ENCODE data around the gene HDAC1.
"Not testable (repeated sequence)": the region's sequence is repeated elsewhere in the genome, so short reads cannot be mapped to it uniquely, and the experiment has no call there.

HDAC1 gene

DNA sequence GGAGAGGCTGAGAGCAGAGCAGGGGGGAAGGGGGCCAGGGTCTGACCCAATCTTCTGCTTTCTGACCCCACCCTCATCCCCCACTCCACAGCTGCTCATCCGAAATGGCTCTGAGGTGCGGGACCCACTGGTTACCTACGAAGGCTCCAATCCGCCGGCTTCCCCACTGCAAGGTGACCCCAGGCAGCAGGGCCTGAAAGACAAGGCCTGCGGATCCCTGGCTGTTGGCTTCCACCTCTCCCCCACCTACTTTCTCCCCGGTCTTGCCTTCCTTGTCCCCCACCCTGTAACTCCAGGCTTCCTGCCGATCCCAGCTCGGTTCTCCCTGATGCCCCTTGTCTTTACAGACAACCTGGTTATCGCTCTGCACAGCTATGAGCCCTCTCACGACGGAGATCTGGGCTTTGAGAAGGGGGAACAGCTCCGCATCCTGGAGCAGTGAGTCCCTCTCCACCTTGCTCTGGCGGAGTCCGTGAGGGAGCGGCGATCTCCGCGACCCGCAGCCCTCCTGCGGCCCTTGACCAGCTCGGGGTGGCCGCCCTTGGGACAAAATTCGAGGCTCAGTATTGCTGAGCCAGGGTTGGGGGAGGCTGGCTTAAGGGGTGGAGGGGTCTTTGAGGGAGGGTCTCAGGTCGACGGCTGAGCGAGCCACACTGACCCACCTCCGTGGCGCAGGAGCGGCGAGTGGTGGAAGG, 17.1 kb upstream of the HDAC1 start:
- ChIA-PET POLR2A (interaction anchor here (0.7 kb wide), 1 partner anchor 27 kb away, joined by 3 read pairs; no protein-coding TSS in a partner anchor), CTCF (interaction anchor here (0.5 to 2.7 kb wide), 5 partner anchors 13 to 60 kb away, joined by 3 to 10 read pairs (median 3); partner anchors contain the start of gene FAM167B)
- Histone ChIP-seq H3K27me3 (replicated peaks in 2 of 5; ENCODE audit: control insufficient read depth in 4 of 5, insufficient read depth in 5 of 5, low read length in 4 of 5) (peaks cover 0 to 8% (median 0%) of the 10 kb centered on the region in 5 experiments), H3K4me1 (ENCODE audit: control extremely low read depth in 1 of 4, control insufficient read depth in 4 of 4, insufficient read depth in 4 of 4, low read length in 3 of 4) (peaks cover 4 to 28% (median 14%) of the 10 kb centered on the region in 4 experiments), H3K9me3 (ENCODE audit: control extremely low read depth in 1 of 5, control insufficient read depth in 4 of 5, insufficient read depth in 2 of 5, low read depth in 1 of 5, low read length in 4 of 5) (no peaks in the 10 kb centered on the region), H3K27ac (ENCODE audit: insufficient read depth in 1 of 2, low read depth in 1 of 2, low read length in 2 of 2, poor library complexity in 1 of 2, severe bottlenecking in 2 of 2) (no peak overlapping the region), H3K36me3 (ENCODE audit: control insufficient read depth in 4 of 4, insufficient read depth in 4 of 4, low read length in 3 of 4) (no peaks in the 10 kb centered on the region), H3K4me3 (ENCODE audit: control insufficient read depth in 1 of 7, extremely low read depth in 1 of 7, insufficient read depth in 4 of 7, low read depth in 2 of 7, low read length in 6 of 7) (no peak overlapping the region)
- 93% methylated on average over 24 of the region's 31 CpGs for WGBS (ENCODE audit: insufficient coverage)
- no peak for DNase-seq

DNA sequence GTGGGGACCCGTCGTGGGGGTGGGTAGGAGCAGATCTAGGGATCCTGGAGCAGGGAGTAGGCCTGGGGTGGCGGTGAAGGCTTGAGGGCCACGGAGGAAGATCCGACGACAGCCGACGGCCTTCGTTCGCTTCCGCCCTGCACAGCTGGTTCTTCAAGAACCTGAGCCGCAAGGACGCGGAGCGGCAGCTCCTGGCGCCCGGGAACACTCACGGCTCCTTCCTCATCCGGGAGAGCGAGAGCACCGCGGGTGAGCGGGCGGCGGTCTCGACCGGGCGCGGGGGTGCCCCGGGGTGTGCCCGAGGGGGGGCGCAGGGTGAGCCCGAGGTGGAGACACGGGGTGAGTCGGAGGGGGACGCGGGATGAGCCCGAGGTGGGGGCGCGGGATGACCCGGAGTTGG, 16.5 kb upstream of the HDAC1 start:
- Histone ChIP-seq H3K4me3 (ENCODE audit: control insufficient read depth in 1 of 7, extremely low read depth in 1 of 7, insufficient read depth in 4 of 7, low read depth in 2 of 7, low read length in 6 of 7) (peak overlapping the region in 3 of 7 experiments; percentile 28 to 57 (median 36)), H3K9me3 (ENCODE audit: control extremely low read depth in 1 of 5, control insufficient read depth in 4 of 5, insufficient read depth in 2 of 5, low read depth in 1 of 5, low read length in 4 of 5) (no peaks in the 10 kb centered on the region), H3K36me3 (ENCODE audit: control insufficient read depth in 4 of 4, insufficient read depth in 4 of 4, low read length in 3 of 4) (no peaks in the 10 kb centered on the region), H3K27ac (ENCODE audit: insufficient read depth in 1 of 2, low read depth in 1 of 2, low read length in 2 of 2, poor library complexity in 1 of 2, severe bottlenecking in 2 of 2) (no peak overlapping the region), H3K27me3 (replicated peaks in 2 of 5; ENCODE audit: control insufficient read depth in 4 of 5, insufficient read depth in 5 of 5, low read length in 4 of 5) (peaks cover 0 to 8% (median 0%) of the 10 kb centered on the region in 5 experiments), H3K4me1 (ENCODE audit: control extremely low read depth in 1 of 4, control insufficient read depth in 4 of 4, insufficient read depth in 4 of 4, low read length in 3 of 4) (peaks cover 4 to 28% (median 14%) of the 10 kb centered on the region in 4 experiments)
- DNase-seq: peak; percentile 49 to 68 (median 57)
- CTCF ChIA-PET: interaction anchor here (1.4 to 2.7 kb wide), 2 partner anchors 27 to 60 kb away, joined by 4 to 10 read pairs; no protein-coding TSS in a partner anchor
- POLR2A ChIA-PET: interaction anchor here (0.7 kb wide), 1 partner anchor 27 kb away, joined by 3 read pairs; no protein-coding TSS in a partner anchor
- WGBS (ENCODE audit: insufficient coverage): 12% methylated on average over 28 of the region's 41 CpGs

DNA sequence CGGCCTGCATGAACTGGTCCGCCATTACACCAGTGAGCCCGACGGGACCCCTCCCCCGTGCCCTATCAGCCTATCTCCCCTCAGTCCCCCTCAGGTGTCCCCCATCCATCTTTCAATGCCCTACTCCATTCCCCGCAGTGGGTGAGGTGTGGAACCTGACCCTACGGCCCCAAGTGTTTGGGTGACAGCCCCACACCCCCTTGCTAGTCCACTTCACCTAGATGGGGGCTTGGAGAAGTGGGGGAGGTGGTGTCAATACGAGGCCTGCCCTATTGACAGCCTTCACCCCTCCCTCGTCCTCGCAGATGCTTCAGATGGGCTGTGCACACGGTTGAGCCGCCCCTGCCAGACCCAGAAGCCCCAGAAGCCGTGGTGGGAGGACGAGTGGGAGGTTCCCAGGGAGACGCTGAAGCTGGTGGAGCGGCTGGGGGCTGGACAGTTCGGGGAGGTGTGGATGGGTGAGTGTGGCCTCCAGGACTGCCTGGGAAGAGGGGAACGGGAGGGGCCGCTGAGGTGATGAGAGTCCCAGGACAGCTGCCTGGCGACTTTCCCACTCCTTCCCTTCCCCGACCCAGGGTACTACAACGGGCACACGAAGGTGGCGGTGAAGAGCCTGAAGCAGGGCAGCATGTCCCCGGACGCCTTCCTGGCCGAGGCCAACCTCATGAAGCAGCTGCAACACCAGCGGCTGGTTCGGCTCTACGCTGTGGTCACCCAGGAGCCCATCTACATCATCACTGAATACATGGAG, 15.7 kb upstream of the HDAC1 start:
- no peak overlapping the region for H3K27ac ChIP-seq (ENCODE audit: insufficient read depth in 1 of 2, low read depth in 1 of 2, low read length in 2 of 2, poor library complexity in 1 of 2, severe bottlenecking in 2 of 2)
- H3K27me3 ChIP-seq (replicated peaks in 2 of 5; ENCODE audit: control insufficient read depth in 4 of 5, insufficient read depth in 5 of 5, low read length in 4 of 5): peaks cover 0 to 8% (median 0%) of the 10 kb centered on the region in 5 experiments
- H3K4me3 ChIP-seq (ENCODE audit: control insufficient read depth in 1 of 7, extremely low read depth in 1 of 7, insufficient read depth in 4 of 7, low read depth in 2 of 7, low read length in 6 of 7): no peak overlapping the region
- peaks cover 4 to 28% (median 14%) of the 10 kb centered on the region in 4 experiments for H3K4me1 ChIP-seq (ENCODE audit: control extremely low read depth in 1 of 4, control insufficient read depth in 4 of 4, insufficient read depth in 4 of 4, low read length in 3 of 4)
- CTCF ChIA-PET: interaction anchor here (2.7 kb wide), 1 partner anchor 28 kb away, joined by 10 read pairs; no protein-coding TSS in a partner anchor
- no peaks in the 10 kb centered on the region for H3K36me3 ChIP-seq (ENCODE audit: control insufficient read depth in 4 of 4, insufficient read depth in 4 of 4, low read length in 3 of 4)
- DNase-seq: no peak
- POLR2A ChIA-PET: interaction anchor here (0.7 kb wide), 1 partner anchor 28 kb away, joined by 3 read pairs; no protein-coding TSS in a partner anchor
- H3K9me3 ChIP-seq (ENCODE audit: control extremely low read depth in 1 of 5, control insufficient read depth in 4 of 5, insufficient read depth in 2 of 5, low read depth in 1 of 5, low read length in 4 of 5): no peaks in the 10 kb centered on the region
- 97% methylated on average over 20 of the region's 30 CpGs for WGBS (ENCODE audit: insufficient coverage)

DNA sequence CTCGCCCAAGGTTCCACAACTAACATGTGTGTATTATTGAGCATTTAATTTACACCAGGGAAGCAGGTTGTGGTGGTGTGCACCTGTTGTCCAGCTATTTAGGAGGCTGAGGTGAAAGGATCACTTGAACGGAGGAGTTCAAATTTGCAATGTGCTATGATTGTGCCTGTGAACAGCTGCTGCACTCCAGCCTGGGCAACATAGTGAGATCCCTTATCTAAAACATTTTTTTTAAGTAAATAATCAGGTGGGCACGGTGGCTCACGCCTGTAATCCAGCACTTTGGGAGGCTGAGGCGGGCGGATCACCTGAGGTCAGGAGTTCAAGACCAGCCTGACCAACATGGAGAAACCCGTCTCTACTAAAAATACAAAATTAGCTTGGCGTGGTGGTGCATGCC, 7.1 kb upstream of the HDAC1 start:
- H3K9me3 ChIP-seq (ENCODE audit: control extremely low read depth in 1 of 5, control insufficient read depth in 4 of 5, insufficient read depth in 2 of 5, low read depth in 1 of 5, low read length in 4 of 5); H3K27me3 ChIP-seq (replicated peaks in 2 of 5; ENCODE audit: control insufficient read depth in 4 of 5, insufficient read depth in 5 of 5, low read length in 4 of 5); CTCF ChIA-PET; H3K36me3 ChIP-seq (ENCODE audit: control insufficient read depth in 4 of 4, insufficient read depth in 4 of 4, low read length in 3 of 4); DNase-seq; H3K4me1 ChIP-seq (ENCODE audit: control extremely low read depth in 1 of 4, control insufficient read depth in 4 of 4, insufficient read depth in 4 of 4, low read length in 3 of 4); H3K4me3 ChIP-seq (ENCODE audit: control insufficient read depth in 1 of 7, extremely low read depth in 1 of 7, insufficient read depth in 4 of 7, low read depth in 2 of 7, low read length in 6 of 7); H3K27ac ChIP-seq (ENCODE audit: insufficient read depth in 1 of 2, low read depth in 1 of 2, low read length in 2 of 2, poor library complexity in 1 of 2, severe bottlenecking in 2 of 2); POLR2A ChIA-PET: not testable (repeated sequence)
- WGBS (ENCODE audit: insufficient coverage): 98% methylated on average over 6 of the region's 8 CpGs

DNA sequence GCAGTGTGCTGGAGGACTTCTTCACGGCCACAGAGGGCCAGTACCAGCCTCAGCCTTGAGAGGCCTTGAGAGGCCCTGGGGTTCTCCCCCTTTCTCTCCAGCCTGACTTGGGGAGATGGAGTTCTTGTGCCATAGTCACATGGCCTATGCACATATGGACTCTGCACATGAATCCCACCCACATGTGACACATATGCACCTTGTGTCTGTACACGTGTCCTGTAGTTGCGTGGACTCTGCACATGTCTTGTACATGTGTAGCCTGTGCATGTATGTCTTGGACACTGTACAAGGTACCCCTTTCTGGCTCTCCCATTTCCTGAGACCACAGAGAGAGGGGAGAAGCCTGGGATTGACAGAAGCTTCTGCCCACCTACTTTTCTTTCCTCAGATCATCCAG, 6.2 kb upstream of the HDAC1 start:
- Histone ChIP-seq H3K27ac (ENCODE audit: insufficient read depth in 1 of 2, low read depth in 1 of 2, low read length in 2 of 2, poor library complexity in 1 of 2, severe bottlenecking in 2 of 2) (no peak overlapping the region), H3K4me3 (ENCODE audit: control insufficient read depth in 1 of 7, extremely low read depth in 1 of 7, insufficient read depth in 4 of 7, low read depth in 2 of 7, low read length in 6 of 7) (no peak overlapping the region), H3K27me3 (replicated peaks in 2 of 5; ENCODE audit: control insufficient read depth in 4 of 5, insufficient read depth in 5 of 5, low read length in 4 of 5) (no peaks in the 10 kb centered on the region), H3K4me1 (ENCODE audit: control extremely low read depth in 1 of 4, control insufficient read depth in 4 of 4, insufficient read depth in 4 of 4, low read length in 3 of 4) (no peaks in the 10 kb centered on the region), H3K9me3 (ENCODE audit: control extremely low read depth in 1 of 5, control insufficient read depth in 4 of 5, insufficient read depth in 2 of 5, low read depth in 1 of 5, low read length in 4 of 5) (no peaks in the 10 kb centered on the region), H3K36me3 (ENCODE audit: control insufficient read depth in 4 of 4, insufficient read depth in 4 of 4, low read length in 3 of 4) (no peaks in the 10 kb centered on the region)
- no peak for DNase-seq
- POLR2A ChIA-PET: no interaction called here
- CTCF ChIA-PET: no interaction called here
- 100% methylated on average over 2 of the region's 3 CpGs for WGBS (ENCODE audit: insufficient coverage)

DNA sequence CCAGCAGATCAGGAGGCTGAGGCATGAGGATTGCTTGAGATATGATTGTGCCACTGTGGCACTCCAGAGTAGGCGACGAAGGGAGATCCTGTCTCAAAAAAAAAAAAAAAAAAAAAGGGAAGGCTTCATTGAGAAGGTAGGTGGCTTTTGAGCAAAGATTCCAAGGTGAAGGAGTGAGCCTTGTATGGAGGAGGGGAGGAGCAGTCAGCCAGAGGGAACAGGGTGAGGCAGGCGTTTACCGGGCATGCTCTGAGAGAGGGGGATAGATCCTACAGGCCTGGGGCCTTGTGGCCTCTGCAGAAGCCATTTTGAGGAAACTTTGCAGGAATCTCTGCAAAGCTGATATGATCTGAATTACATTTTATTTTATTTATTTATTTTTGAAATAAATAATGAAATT, 5.1 kb upstream of the HDAC1 start:
- Histone ChIP-seq H3K27ac (ENCODE audit: insufficient read depth in 1 of 2, low read depth in 1 of 2, low read length in 2 of 2, poor library complexity in 1 of 2, severe bottlenecking in 2 of 2) (no peak overlapping the region), H3K4me1 (ENCODE audit: control extremely low read depth in 1 of 4, control insufficient read depth in 4 of 4, insufficient read depth in 4 of 4, low read length in 3 of 4) (peaks cover 0 to 7% (median 5%) of the 10 kb centered on the region in 4 experiments), H3K9me3 (ENCODE audit: control extremely low read depth in 1 of 5, control insufficient read depth in 4 of 5, insufficient read depth in 2 of 5, low read depth in 1 of 5, low read length in 4 of 5) (no peaks in the 10 kb centered on the region), H3K4me3 (ENCODE audit: control insufficient read depth in 1 of 7, extremely low read depth in 1 of 7, insufficient read depth in 4 of 7, low read depth in 2 of 7, low read length in 6 of 7) (no peak overlapping the region), H3K36me3 (ENCODE audit: control insufficient read depth in 4 of 4, insufficient read depth in 4 of 4, low read length in 3 of 4) (no peaks in the 10 kb centered on the region), H3K27me3 (replicated peaks in 2 of 5; ENCODE audit: control insufficient read depth in 4 of 5, insufficient read depth in 5 of 5, low read length in 4 of 5) (no peaks in the 10 kb centered on the region)
- ChIA-PET POLR2A (no interaction called here), CTCF (interaction anchor here (0.6 to 2.3 kb wide), 3 partner anchors 10 to 71 kb away, joined by 3 to 14 read pairs (median 4); partner anchors contain the start of gene FAM167B)
- no peak for DNase-seq
- WGBS (ENCODE audit: insufficient coverage): no CpG with 5 or more reads among the region's 4 CpGs

DNA sequence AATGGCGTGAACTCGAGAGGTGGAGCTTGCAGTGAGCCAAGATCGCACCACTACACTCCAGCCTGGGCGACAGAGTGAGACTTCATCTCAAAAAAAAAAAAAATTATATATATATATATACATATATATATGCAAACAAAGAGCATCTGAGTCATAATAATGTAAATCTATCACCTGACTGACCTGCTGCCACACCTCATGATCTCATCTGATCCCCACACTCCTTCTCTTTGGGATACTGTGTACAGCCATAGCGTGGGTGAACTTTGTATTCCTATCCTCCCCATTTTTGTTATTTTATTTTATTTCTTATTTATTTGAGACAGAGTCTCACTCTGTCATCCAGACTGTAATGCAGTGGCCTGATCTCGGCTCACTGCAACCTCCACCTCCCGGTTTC, 2.6 kb upstream of the HDAC1 start:
- Histone ChIP-seq H3K4me1 (ENCODE audit: control extremely low read depth in 1 of 4, control insufficient read depth in 4 of 4, insufficient read depth in 4 of 4, low read length in 3 of 4) (peaks cover 0 to 17% (median 12%) of the 10 kb centered on the region in 4 experiments), H3K27me3 (replicated peaks in 2 of 5; ENCODE audit: control insufficient read depth in 4 of 5, insufficient read depth in 5 of 5, low read length in 4 of 5) (no peaks in the 10 kb centered on the region), H3K4me3 (ENCODE audit: control insufficient read depth in 1 of 7, extremely low read depth in 1 of 7, insufficient read depth in 4 of 7, low read depth in 2 of 7, low read length in 6 of 7) (no peak overlapping the region), H3K36me3 (ENCODE audit: control insufficient read depth in 4 of 4, insufficient read depth in 4 of 4, low read length in 3 of 4) (no peaks in the 10 kb centered on the region), H3K9me3 (ENCODE audit: control extremely low read depth in 1 of 5, control insufficient read depth in 4 of 5, insufficient read depth in 2 of 5, low read depth in 1 of 5, low read length in 4 of 5) (no peaks in the 10 kb centered on the region), H3K27ac (ENCODE audit: insufficient read depth in 1 of 2, low read depth in 1 of 2, low read length in 2 of 2, poor library complexity in 1 of 2, severe bottlenecking in 2 of 2) (no peak overlapping the region)
- WGBS (ENCODE audit: insufficient coverage): 96% methylated on average over 2 of the region's 7 CpGs
- POLR2A ChIA-PET: no interaction called here
- CTCF ChIA-PET: interaction anchor here (3.7 kb wide), 1 partner anchor 40 kb away, joined by 27 read pairs; the partner anchor contains the start of gene LCK
- DNase-seq: no peak
